Central memory CD4-positive, alpha-beta T cell (primary cell): ENCODE measurements around the gene ZNF460.

Experiments
- DNase-seq: peaks from one replicate; pipeline ENCODE4 v3.0.0; 2022

ZNF460 gene

GRCh38 chr19:57280962-57281400 is 696 bp downstream of the ZNF460 start:
- DNase-seq = peak; percentile 27

- DNase-seq = no peak
These were observed 1.8 kb downstream of the ZNF460 start for GRCh38 chr19:57282011-57282643.

- no peak for DNase-seq
These were observed 8.1 kb downstream of the ZNF460 start for GRCh38 chr19:57288373-57288772.

DNA sequence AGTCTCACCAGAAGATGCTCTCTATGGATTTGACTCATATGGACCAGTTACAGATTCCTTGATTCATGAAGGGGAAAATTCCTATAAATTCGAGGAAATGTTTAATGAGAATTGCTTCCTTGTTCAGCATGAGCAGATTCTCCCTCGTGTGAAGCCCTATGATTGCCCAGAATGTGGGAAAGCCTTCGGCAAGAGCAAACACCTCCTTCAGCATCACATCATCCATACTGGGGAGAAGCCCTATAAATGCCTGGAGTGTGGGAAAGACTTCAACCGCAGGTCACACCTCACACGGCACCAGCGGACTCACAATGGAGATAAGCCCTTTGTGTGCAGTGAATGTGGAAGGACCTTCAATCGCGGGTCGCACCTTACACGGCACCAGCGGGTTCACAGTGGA is 10.7 kb downstream of the ZNF460 start:
- DNase-seq = no peak

GRCh38 chr19:57292547-57292946 is 12.3 kb downstream of the ZNF460 start:
- no peak for DNase-seq

GRCh38 chr19:57293719-57294118 is 13.4 kb downstream of the ZNF460 start:
- DNase-seq = no peak

GRCh38 chr19:57302020-57302465 is 21.8 kb downstream of the ZNF460 start:
- DNase-seq = no peak

DNA sequence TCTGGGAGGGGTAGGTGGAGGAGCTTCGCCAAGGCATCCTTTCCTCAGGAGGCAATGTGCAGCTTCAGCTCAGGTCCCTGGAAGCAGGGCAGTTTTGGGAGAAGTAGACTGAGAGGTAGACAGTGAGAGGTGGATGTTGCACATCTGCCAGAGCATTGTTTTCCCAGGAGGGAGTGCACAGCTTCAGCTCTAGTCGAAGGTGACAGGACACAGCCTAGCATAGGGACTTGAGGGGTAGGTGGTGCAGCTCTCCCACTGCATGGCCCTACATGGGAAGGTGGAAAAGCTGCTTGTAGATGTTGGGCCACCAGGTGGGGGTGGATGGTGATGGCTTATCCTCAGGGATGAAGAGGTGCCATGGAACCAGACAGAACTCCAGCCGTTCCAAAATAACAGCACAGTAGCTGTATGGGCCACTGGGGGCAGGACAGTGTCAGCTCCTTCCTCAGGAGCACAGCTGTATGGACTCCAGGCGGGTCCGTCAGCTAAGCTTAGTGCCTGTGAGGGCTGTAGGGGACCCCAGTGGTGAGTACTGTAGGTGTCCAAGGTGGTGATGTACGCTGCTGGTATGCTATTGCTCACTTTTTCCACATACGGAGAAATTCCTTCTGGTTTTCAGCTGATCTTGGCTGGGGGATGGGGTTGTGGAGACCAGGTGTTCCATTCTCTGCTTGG is 22.6 kb downstream of the ZNF460 start:
- DNase-seq = no peak

DNA sequence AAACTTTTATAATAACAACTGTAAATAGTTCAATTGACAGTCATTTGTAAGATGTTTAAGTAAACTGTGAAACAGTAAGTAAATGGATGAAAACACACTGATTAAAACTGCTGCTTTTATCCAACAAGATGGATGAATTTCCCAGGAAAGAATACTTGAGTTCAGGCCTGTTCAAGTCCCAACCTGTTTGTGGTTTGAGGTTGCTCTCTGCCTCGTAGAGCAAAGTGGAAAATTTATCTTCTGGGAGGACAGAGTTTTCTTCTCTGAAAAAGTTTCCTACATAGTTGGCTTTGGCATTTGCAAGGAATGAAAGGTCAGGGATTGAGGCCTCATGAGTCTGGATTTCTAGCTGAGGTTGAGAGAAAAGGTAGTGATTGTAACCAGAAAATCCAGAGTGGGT is 24.8 kb downstream of the ZNF460 start:
- DNase-seq = no peak

DNA sequence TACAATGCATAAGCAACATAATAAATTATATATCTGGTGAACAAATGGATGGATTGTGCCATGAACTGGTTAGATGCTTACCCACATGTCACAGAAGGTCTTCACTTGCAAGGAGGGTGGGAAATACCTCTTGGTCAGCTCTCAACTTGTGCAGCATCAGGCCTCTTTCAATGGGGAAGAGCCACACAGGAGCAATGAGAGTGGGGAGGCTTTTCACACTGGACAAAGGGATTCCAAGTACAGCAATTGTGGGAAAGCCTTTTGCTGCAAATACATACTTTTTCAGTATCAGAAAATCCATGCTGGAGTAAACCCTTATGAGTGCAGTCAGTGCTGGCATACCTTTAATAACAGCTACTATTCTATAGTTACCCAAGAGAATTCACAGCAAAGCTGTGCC is 28.2 kb downstream of the ZNF460 start:
- DNase-seq = no peak

GRCh38 chr19:57310792-57311191 is 30.5 kb downstream of the ZNF460 start:
- no peak for DNase-seq

DNA sequence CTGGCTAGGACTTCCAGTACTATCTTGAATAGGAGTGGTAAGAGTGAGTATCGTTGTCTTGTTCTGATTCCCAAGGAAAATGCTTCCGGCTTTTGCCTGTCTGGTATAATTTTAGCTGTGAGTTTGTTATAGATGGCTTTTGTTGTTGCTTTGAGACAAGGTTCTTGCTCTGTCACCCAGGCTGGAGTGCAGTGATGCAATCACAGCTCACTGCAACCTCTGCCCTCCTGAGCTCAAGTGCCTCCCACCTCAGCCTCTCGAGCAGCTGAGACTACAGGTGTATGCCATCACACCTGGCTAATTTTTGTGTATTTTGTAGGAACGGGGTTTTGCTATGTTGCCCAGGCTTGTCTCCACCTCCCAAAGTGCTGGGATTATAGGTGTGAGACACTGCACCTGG is 33.9 kb downstream of the ZNF460 start:
- no peak for DNase-seq

GRCh38 chr19:57317503-57317902 is 37.2 kb downstream of the ZNF460 start:
- DNase-seq = no peak

DNA sequence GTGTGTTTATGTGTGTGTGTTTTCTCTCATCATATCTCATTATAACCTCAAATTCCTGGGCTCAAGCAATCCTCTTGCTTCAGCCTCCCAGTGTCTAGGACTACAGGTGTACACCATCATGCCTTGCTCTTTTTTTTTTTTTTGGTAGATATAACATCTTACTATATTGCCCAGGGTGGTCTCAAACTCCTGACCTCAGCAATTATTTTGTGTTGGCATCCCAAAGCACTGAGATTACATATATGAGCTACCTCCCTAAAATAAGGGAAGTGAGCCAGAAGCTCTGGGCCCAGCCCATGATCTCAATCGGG is 39.5 kb downstream of the ZNF460 start:
- DNase-seq = no peak

GRCh38 chr19:57320180-57321084 is 40.1 kb downstream of the ZNF460 start, which contains the start of gene ZNF543:
TSS of gene ZNF543 (plus strand) at chr19:57320472. CDS start at chr19:57320854, 382 bp downstream.
- peak; percentile 85 for DNase-seq

DNA sequence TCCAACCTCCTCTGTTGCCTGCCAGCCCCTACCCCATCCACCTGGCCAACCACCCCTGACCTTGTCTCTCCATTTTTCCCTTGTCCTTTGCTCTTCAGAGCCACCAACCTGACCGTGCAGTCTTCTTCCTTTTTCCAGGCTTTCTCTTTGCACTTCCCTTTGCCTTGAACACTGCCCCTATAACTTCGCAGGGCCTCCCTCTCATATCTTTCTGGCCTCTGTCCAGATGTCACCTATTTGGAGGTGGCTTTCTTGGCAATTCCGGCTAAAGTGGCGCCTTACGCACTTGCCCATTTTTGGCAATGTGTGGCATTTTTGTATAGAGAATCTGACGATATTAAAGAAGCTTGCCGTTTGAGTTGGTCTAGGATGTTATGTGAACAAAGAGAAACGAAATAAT is 40.8 kb downstream of the ZNF460 start:
- no peak for DNase-seq

- DNase-seq = no peak
These were observed 41.5 kb downstream of the ZNF460 start for GRCh38 chr19:57321751-57322150.

DNA sequence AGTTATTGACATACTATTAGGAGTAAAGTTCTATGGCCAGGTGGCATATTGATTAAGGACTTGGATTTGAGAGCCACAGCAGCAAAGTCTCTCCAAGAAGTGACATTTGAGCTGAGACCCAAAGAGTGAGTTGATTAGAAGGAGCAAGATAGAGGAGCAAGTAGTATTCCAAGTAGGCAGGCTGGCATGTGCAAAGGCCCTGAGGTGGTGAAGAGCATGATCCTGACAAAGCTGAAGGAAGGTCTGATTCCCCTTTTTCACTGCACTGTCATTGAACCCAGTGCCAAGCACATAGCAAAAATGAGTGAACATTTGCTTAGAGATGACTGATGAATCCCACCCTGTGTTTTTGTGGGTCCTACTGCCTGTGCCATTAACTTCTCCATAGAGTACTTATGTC is 44.7 kb downstream of the ZNF460 start:
- DNase-seq = no peak

GRCh38 chr19:57327993-57328392 is 47.7 kb downstream of the ZNF460 start:
- DNase-seq = no peak

GRCh38 chr19:57334191-57334590 is 53.9 kb downstream of the ZNF460 start:
- no peak for DNase-seq

DNA sequence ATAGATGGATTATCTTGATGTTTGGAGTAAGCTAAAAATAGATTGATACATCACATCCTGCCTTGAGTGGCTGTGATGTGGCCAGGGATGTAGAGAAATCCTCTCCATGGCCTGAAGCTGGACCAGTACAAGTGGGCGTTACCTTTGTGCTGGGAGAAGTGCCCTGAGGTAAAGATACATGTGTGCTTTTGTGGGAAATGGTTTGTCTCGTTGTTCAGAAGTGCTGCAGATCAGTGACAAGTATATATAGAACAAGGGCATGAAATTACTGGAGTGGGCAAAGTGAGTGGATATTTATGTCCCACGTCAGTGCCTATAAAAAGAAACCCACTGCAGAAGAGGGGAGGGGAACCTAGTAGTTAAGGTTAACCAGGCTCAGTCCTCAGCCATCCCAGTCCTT is 58.6 kb downstream of the ZNF460 start:
- no peak for DNase-seq

GRCh38 chr19:57342582-57342981 is 62.3 kb downstream of the ZNF460 start:
- DNase-seq = no peak
